ENCODE data around the gene CASQ2.

The CASQ2 gene

GRCh38 chr1:115666702-115667101 lies 101.8 kb downstream of the CASQ2 start:
- in situ Hi-C loops (cut with MboI; ENCODE audit: low sequenced_read_pairs) = no loop called here

- in situ Hi-C loops (cut with MboI; ENCODE audit: low sequenced_read_pairs) = no loop called here
Observed at GRCh38 chr1:115666206-115666605, 102.3 kb downstream of the CASQ2 start.

GRCh38 chr1:115665319-115666096 lies 103.0 kb downstream of the CASQ2 start:
- in situ Hi-C loops (cut with MboI; ENCODE audit: low sequenced_read_pairs) = no loop called here

DNA sequence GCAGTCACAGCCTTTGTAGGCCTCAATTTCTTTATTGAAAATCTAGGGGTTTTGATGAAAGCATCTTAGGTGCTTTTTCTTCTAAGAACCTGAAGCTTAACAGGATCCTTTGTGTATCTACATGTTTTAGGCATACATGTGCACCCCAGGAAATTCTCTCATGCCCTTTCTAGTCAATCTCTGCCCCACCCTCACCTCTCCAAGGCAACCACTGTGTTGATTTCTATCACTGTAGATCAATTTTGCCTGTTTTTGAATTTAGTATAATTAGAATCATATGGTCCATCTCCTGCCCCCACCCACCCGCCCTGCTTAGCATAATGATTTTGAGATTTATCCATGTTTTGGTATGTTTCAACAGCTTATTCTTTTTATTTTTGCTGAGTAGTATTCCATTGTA lies 107.4 kb downstream of the CASQ2 start:
- in situ Hi-C loops (cut with MboI; ENCODE audit: low sequenced_read_pairs) = no loop called here

DNA sequence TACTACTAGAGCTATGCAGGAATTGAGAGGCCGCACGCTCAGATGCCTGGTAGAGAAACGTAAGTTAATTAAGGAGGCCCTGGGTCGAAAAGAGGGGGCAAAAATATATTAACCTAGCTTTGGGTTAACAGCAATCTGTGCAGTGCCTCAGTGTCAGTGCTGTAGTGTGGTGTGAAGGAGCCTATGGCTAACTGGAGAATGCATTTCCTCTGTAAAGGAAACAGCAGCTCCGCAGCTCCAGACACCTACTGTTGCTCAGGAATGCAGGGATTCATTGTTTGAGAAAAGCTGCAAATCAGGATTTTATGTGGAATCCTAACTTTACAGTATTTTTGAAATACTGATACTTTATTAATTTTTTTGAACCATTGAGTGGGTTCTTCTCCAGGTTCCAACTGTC lies 108.4 kb downstream of the CASQ2 start:
- in situ Hi-C loops (cut with MboI; ENCODE audit: low sequenced_read_pairs) = no loop called here

DNA sequence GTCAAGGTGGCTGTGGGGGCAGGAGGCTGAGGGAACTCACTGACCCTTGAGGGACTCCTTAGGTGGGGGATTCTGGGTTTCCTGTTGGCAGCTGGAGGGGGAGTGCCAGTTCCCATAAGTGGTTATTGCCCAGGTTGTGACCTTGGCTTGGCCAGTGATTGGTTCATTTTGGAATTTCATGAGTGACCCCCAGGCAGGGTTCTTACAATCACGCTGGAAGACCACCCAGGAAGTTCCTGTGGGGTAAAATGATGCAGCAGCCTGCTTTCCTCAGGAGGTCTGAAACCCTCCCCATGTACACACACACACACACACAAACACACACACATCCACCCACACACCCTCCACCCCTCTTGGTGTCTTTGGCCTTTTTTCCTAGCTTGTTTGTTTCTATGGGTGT lies 109.9 kb downstream of the CASQ2 start:
- in situ Hi-C loops (cut with MboI; ENCODE audit: low sequenced_read_pairs) = no loop called here

- in situ Hi-C loops (cut with MboI; ENCODE audit: low sequenced_read_pairs) = no loop called here
Observed at GRCh38 chr1:115656461-115657077, 111.9 kb downstream of the CASQ2 start.

GRCh38 chr1:115655916-115656315 lies 112.6 kb downstream of the CASQ2 start:
- in situ Hi-C loops (cut with MboI; ENCODE audit: low sequenced_read_pairs) = no loop called here

GRCh38 chr1:115655306-115655663 lies 113.2 kb downstream of the CASQ2 start:
- in situ Hi-C loops (cut with MboI; ENCODE audit: low sequenced_read_pairs) = no loop called here

- in situ Hi-C loops (cut with MboI; ENCODE audit: low sequenced_read_pairs) = no loop called here
Observed at GRCh38 chr1:115654663-115655305, 113.7 kb downstream of the CASQ2 start.

DNA sequence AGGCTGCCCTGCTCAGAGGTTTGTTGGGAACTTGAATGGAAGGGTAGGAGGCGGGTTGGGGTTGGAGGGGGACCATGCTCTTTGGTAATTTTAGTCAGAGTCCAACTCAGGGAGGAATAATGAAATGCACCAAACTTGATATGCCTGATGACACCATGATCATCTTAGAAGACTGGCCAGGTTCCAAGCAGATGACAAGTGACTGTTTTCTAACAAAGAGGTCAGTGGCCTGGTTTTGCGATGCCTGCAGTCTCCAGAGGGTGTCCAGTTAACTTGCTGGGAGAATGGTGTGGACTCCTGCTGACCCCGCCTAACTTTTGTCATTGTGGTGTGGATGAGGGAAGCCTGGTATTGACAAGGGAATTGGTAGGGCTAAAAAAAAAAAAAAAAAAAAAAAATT lies 114.4 kb downstream of the CASQ2 start:
- in situ Hi-C loops (cut with MboI; ENCODE audit: low sequenced_read_pairs) = no loop called here

DNA sequence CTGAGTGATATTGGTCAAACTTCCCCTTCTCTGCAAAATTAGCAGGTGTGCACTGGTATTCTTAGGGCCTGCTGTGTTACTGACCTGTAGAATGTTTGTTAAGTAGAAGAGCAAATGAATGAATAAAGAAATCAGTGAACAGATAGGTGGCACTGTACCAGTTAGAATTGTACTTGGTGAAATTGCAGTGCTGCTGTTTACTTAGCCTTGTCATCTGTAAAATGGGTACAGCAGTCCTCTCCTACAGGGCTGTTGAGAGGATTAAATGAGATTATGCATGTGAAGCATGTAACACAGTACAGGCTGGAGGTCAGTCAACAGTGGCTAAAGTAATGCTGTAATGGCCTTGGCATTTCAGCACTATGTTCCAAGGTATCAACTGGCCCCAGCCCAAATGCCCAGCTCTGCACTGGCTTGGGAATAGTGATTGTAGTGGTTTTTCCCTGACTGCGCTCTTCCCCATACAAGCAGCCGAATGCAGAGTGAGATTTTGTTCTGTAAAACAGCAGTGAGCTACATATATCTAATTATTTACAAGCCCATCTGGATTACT lies 116.2 kb downstream of the CASQ2 start:
- in situ Hi-C loops (cut with MboI; ENCODE audit: low sequenced_read_pairs) = no loop called here

- in situ Hi-C loops (cut with MboI; ENCODE audit: low sequenced_read_pairs) = no loop called here
Observed at GRCh38 chr1:115651391-115651790, 117.1 kb downstream of the CASQ2 start.

DNA sequence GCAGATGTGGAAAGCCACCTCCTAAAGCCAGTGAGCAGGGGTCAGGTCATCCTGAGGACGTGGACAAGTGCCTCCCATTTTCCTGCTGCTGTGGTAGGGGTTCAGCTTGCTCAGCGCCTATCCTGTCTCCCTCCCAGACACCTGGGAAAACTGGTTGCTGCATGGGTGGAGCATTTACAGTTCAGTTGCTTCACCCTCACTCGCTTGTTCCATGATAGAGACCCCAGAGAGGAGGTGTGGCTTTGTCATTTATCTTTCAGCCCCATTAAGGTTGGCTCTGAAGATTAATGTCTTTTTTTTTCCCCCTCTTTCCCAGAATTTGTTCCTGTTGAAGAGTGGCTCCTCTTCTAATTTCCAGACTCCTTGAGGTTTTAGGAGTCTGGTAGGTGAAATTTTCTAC lies 117.6 kb downstream of the CASQ2 start:
- in situ Hi-C loops (cut with MboI; ENCODE audit: low sequenced_read_pairs) = no loop called here

Measured in hTERT RPE-1 (cell line).